GM12878 (cell line): ENCODE data around the gene GRIP2.

ENCODE experiments used
- EZH2 ChIP-seq: IDR thresholded peaks from 2 replicates; pipeline ENCODE4 v1.6.1; 2012; ENCODE audit warnings: low read depth, mild to moderate bottlenecking, control low read depth, inconsistent platforms, low read length, borderline replicate concordance; ENCODE audit not compliant: control insufficient read depth
- FOS ChIP-seq: IDR thresholded peaks from 3 replicates; pipeline ENCODE4 v1.6.1; 2011; ENCODE audit warnings: borderline replicate concordance; ENCODE audit not compliant: insufficient read length; ENCODE audit errors: extremely low read depth
- POLR2A ChIP-seq: IDR thresholded peaks from 2 replicates; pipeline ENCODE4 v1.6.1; 2011; ENCODE audit warnings: low read depth, mild to moderate bottlenecking, low read length
- RCOR1 ChIP-seq: conservative IDR thresholded peaks from 2 replicates; pipeline ENCODE4 v1.6.1; 2012; ENCODE audit warnings: low read depth, low read length, improper control_type of control experiment
- SP1 ChIP-seq: IDR thresholded peaks from one replicate; pipeline ENCODE4 v1.6.1; 2011; ENCODE audit warnings: low read depth, low read length
- SUZ12 ChIP-seq: fragments of 200-600 bp; sonication (generic); IDR thresholded peaks from one replicate; pipeline ENCODE4 v1.6.1; 2018; ENCODE audit warnings: antibody characterized with exemption, mild to moderate bottlenecking; ENCODE audit not compliant: unreplicated experiment
- YY1 ChIP-seq: IDR thresholded peaks from 2 replicates; pipeline ENCODE4 v1.6.1; 2011; ENCODE audit warnings: low read depth, mild to moderate bottlenecking, low read length
- ZNF24 ChIP-seq: fragments of 450-650 bp; IDR thresholded peaks from 2 replicates; pipeline ENCODE4 v1.6.1; 2017; ENCODE audit warnings: antibody characterized with exemption, mild to moderate bottlenecking
- ZNF274 ChIP-seq: IDR thresholded peaks from one replicate; pipeline ENCODE4 v1.8.0; 2011; ENCODE audit not compliant: insufficient read length, insufficient read depth
- ZZZ3 ChIP-seq: IDR thresholded peaks from 2 replicates; pipeline ENCODE4 v1.6.1; 2011; ENCODE audit warnings: low read depth; ENCODE audit not compliant: control insufficient read depth, insufficient read length
- TF ChIP-seq, protein P1 (sequence below): IDR thresholded peaks from 2 replicates; pipeline ENCODE4 v1.6.1; 2011; ENCODE audit warnings: low read depth, low read length, improper control_type of control experiment, borderline replicate concordance
- TF ChIP-seq, protein P2 (sequence below), 3 experiments: IDR thresholded peaks in 2 of 3; conservative IDR thresholded peaks in 1 of 3; 2 replicates each; pipeline ENCODE4 v1.5.1; 2011; ENCODE audit warnings: low read depth in 3 of 3, low read length in 3 of 3, mild to moderate bottlenecking in 3 of 3, control low read depth in 2 of 3, moderate library complexity in 2 of 3, inconsistent platforms in 1 of 3, mixed read lengths in 1 of 3; ENCODE audit not compliant: control insufficient read depth in 2 of 3, insufficient read depth in 1 of 3; ENCODE audit errors: extremely low read depth in 1 of 3
- TF ChIP-seq, protein P3 (sequence below): fragments of 150-350 bp; IDR thresholded peaks from 2 replicates; pipeline ENCODE4 v1.6.1; 2014; ENCODE audit warnings: mild to moderate bottlenecking, low read depth, low read length

DNA sequence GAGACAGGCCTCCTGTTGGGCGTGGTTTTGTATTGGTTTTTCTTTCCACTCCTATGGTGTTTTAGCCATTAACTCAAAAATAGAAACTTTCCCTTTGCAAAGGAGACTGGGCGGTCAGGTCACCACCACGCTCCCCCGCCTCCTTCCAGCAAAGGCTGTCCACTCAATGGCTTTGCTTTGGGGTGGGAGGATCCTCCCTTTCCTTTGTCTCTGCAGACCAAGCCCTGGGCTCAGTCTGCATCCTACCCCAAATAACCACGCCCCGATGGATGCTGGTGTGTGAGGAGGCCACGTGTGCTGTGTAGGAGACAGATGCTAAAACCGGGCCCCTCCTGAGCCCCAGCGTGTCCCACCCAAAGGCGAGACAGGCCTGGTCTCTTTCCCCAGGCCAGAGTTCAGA, 68.5 kb downstream of the GRIP2 start:
- TF ChIP-seq, protein P1, sequence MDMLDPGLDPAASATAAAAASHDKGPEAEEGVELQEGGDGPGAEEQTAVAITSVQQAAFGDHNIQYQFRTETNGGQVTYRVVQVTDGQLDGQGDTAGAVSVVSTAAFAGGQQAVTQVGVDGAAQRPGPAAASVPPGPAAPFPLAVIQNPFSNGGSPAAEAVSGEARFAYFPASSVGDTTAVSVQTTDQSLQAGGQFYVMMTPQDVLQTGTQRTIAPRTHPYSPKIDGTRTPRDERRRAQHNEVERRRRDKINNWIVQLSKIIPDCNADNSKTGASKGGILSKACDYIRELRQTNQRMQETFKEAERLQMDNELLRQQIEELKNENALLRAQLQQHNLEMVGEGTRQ = no peak
- TF ChIP-seq POLR2A (no peak), SUZ12 (no peak), ZZZ3 (no peak), ZNF274 (no peak), FOS (no peak), RCOR1 (no peak), SP1 (no peak), YY1 (no peak), EZH2 (no peak), ZNF24 (no peak)
- TF ChIP-seq, protein P2, sequence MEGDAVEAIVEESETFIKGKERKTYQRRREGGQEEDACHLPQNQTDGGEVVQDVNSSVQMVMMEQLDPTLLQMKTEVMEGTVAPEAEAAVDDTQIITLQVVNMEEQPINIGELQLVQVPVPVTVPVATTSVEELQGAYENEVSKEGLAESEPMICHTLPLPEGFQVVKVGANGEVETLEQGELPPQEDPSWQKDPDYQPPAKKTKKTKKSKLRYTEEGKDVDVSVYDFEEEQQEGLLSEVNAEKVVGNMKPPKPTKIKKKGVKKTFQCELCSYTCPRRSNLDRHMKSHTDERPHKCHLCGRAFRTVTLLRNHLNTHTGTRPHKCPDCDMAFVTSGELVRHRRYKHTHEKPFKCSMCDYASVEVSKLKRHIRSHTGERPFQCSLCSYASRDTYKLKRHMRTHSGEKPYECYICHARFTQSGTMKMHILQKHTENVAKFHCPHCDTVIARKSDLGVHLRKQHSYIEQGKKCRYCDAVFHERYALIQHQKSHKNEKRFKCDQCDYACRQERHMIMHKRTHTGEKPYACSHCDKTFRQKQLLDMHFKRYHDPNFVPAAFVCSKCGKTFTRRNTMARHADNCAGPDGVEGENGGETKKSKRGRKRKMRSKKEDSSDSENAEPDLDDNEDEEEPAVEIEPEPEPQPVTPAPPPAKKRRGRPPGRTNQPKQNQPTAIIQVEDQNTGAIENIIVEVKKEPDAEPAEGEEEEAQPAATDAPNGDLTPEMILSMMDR (IDR thresholded peaks at IDR 0.05 in 2 of 3, conservative IDR thresholded peaks at IDR 0.05 in 1 of 3; ENCODE audit: control insufficient read depth in 2 of 3, extremely low read depth in 1 of 3, insufficient read depth in 1 of 3, low read depth in 3 of 3, low read length in 3 of 3) = no peak
- TF ChIP-seq, protein P3, sequence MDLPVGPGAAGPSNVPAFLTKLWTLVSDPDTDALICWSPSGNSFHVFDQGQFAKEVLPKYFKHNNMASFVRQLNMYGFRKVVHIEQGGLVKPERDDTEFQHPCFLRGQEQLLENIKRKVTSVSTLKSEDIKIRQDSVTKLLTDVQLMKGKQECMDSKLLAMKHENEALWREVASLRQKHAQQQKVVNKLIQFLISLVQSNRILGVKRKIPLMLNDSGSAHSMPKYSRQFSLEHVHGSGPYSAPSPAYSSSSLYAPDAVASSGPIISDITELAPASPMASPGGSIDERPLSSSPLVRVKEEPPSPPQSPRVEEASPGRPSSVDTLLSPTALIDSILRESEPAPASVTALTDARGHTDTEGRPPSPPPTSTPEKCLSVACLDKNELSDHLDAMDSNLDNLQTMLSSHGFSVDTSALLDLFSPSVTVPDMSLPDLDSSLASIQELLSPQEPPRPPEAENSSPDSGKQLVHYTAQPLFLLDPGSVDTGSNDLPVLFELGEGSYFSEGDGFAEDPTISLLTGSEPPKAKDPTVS = no peak
